HEK293 (cell line): Measurements from ENCODE around the gene PDPK1.
"Not testable (repeated sequence)": the region's sequence is repeated elsewhere in the genome, so short reads cannot be mapped to it uniquely, and the experiment has no call there.

Experiments
- SP2 ChIP-seq: fragments of 450-650 bp; formaldehyde crosslinking; IDR thresholded peaks from 2 replicates; pipeline ENCODE4 v1.5.1; 2016; ENCODE audit warnings: missing biosample characterization, missing genetic modification characterization
- WT1 ChIP-seq: fragments of 450-650 bp; formaldehyde crosslinking; IDR thresholded peaks from 2 replicates; pipeline ENCODE4 v1.5.1; 2016; ENCODE audit warnings: missing biosample characterization, missing genetic modification characterization
- YY1 ChIP-seq: fragments of 450-650 bp; formaldehyde crosslinking; IDR thresholded peaks from 2 replicates; pipeline ENCODE4 v1.5.1; 2018; ENCODE audit warnings: missing biosample characterization, missing genetic modification characterization
- ZNF121 ChIP-seq: fragments of 450-650 bp; formaldehyde crosslinking; IDR thresholded peaks from 2 replicates; pipeline ENCODE4 v1.5.1; 2016; ENCODE audit warnings: missing biosample characterization, missing genetic modification characterization
- ZNF341 ChIP-seq: fragments of 450-650 bp; formaldehyde crosslinking; IDR thresholded peaks from 2 replicates; pipeline ENCODE4; 2016; ENCODE audit warnings: low read depth, missing biosample characterization, missing genetic modification characterization
- ZNF433 ChIP-seq: fragments of 450-650 bp; formaldehyde crosslinking; IDR thresholded peaks from 2 replicates; pipeline ENCODE4 v1.5.1; 2016; ENCODE audit warnings: missing biosample characterization, missing genetic modification characterization, low read depth
- ZNF76 ChIP-seq: fragments of 450-650 bp; formaldehyde crosslinking; IDR thresholded peaks from 2 replicates; pipeline ENCODE4; 2016; ENCODE audit warnings: low read depth, missing biosample characterization, missing genetic modification characterization, borderline replicate concordance
- ZNF777 ChIP-seq: fragments of 450-650 bp; formaldehyde crosslinking; IDR thresholded peaks from 2 replicates; pipeline ENCODE4 v1.5.1; 2017; ENCODE audit warnings: missing biosample characterization, missing genetic modification characterization, borderline replicate concordance
- TF ChIP-seq, protein P1 (sequence below): fragments of 450-650 bp; formaldehyde crosslinking; IDR thresholded peaks from 2 replicates; pipeline ENCODE4 v1.5.1; 2016; ENCODE audit warnings: missing biosample characterization, missing genetic modification characterization
- TF ChIP-seq, protein P2 (sequence below): fragments of 450-650 bp; formaldehyde crosslinking; IDR thresholded peaks from 2 replicates; pipeline ENCODE4 v1.5.1; 2016; ENCODE audit warnings: missing biosample characterization, missing genetic modification characterization
- TF ChIP-seq, protein P3 (sequence below): fragments of 450-650 bp; formaldehyde crosslinking; IDR thresholded peaks from 2 replicates; pipeline ENCODE4 v1.5.1; 2016; ENCODE audit warnings: missing biosample characterization, missing genetic modification characterization

DNA sequence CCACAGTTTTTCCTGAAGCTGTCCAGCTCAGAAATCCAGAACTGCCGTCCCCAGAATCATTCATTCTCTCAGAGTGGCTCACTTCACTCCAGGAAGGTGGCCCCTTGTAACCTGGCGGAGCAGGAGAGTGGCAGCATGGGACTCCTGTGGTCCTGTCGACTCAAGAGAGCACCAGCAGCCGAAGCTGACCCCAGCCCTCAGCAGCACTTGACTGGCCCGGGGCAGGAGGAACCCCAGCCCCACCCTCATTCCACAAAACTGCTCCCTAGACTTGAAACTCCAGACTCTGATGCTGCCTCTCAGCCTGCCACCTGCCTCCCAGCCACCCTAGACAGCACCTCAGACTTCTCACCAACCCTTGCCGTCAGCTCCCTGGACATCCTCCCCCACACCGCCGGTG lies 83.6 kb downstream of the PDPK1 start:
- TF ChIP-seq ZNF121 (tag by site-specific recombination); WT1 (tag by site-specific recombination); SP2; ZNF76; YY1 (tag by site-specific recombination); ZNF777; ZNF341 (tag by site-specific recombination); ZNF433 (tag by site-specific recombination): not testable (repeated sequence)
- TF ChIP-seq, protein P1, sequence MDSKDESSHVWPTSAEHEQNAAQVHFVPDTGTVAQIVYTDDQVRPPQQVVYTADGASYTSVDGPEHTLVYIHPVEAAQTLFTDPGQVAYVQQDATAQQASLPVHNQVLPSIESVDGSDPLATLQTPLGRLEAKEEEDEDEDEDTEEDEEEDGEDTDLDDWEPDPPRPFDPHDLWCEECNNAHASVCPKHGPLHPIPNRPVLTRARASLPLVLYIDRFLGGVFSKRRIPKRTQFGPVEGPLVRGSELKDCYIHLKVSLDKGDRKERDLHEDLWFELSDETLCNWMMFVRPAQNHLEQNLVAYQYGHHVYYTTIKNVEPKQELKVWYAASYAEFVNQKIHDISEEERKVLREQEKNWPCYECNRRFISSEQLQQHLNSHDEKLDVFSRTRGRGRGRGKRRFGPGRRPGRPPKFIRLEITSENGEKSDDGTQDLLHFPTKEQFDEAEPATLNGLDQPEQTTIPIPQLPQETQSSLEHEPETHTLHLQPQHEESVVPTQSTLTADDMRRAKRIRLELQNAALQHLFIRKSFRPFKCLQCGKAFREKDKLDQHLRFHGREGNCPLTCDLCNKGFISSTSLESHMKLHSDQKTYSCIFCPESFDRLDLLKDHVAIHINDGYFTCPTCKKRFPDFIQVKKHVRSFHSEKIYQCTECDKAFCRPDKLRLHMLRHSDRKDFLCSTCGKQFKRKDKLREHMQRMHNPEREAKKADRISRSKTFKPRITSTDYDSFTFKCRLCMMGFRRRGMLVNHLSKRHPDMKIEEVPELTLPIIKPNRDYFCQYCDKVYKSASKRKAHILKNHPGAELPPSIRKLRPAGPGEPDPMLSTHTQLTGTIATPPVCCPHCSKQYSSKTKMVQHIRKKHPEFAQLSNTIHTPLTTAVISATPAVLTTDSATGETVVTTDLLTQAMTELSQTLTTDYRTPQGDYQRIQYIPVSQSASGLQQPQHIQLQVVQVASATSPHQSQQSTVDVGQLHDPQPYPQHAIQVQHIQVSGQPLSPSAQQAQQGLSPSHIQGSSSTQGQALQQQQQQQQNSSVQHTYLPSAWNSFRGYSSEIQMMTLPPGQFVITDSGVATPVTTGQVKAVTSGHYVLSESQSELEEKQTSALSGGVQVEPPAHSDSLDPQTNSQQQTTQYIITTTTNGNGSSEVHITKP (tag by site-specific recombination) = not testable (repeated sequence)
- TF ChIP-seq, protein P2, sequence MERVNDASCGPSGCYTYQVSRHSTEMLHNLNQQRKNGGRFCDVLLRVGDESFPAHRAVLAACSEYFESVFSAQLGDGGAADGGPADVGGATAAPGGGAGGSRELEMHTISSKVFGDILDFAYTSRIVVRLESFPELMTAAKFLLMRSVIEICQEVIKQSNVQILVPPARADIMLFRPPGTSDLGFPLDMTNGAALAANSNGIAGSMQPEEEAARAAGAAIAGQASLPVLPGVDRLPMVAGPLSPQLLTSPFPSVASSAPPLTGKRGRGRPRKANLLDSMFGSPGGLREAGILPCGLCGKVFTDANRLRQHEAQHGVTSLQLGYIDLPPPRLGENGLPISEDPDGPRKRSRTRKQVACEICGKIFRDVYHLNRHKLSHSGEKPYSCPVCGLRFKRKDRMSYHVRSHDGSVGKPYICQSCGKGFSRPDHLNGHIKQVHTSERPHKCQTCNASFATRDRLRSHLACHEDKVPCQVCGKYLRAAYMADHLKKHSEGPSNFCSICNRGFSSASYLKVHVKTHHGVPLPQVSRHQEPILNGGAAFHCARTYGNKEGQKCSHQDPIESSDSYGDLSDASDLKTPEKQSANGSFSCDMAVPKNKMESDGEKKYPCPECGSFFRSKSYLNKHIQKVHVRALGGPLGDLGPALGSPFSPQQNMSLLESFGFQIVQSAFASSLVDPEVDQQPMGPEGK = not testable (repeated sequence)
- TF ChIP-seq, protein P3, sequence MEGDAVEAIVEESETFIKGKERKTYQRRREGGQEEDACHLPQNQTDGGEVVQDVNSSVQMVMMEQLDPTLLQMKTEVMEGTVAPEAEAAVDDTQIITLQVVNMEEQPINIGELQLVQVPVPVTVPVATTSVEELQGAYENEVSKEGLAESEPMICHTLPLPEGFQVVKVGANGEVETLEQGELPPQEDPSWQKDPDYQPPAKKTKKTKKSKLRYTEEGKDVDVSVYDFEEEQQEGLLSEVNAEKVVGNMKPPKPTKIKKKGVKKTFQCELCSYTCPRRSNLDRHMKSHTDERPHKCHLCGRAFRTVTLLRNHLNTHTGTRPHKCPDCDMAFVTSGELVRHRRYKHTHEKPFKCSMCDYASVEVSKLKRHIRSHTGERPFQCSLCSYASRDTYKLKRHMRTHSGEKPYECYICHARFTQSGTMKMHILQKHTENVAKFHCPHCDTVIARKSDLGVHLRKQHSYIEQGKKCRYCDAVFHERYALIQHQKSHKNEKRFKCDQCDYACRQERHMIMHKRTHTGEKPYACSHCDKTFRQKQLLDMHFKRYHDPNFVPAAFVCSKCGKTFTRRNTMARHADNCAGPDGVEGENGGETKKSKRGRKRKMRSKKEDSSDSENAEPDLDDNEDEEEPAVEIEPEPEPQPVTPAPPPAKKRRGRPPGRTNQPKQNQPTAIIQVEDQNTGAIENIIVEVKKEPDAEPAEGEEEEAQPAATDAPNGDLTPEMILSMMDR (tag by site-specific recombination) = not testable (repeated sequence)
